Subcutaneous abdominal adipose tissue (tissue), 5 donors: ENCODE measurements around the gene CEACAM16.
"Not testable (repeated sequence)": the region's sequence is repeated elsewhere in the genome, so short reads cannot be mapped to it uniquely, and the experiment has no call there.

ENCODE experiments used
- H3K27ac ChIP-seq: one replicate; pipeline ENCODE4 v1.7.0; 2013; ENCODE audit warnings: low read depth, mild to moderate bottlenecking, inconsistent platforms, low read length, moderate library complexity
- H3K27me3 ChIP-seq, 5 donors: one replicate each; pipeline ENCODE4 v1.7.0; 2013; ENCODE audit warnings: low read length in 5 of 5, inconsistent platforms in 1 of 5; ENCODE audit not compliant: control insufficient read depth in 5 of 5, insufficient read depth in 4 of 5
- H3K36me3 ChIP-seq, 5 donors: one replicate each; pipeline ENCODE4 v1.7.0; 2013; ENCODE audit warnings: low read length in 5 of 5; ENCODE audit not compliant: control insufficient read depth in 5 of 5, insufficient read depth in 5 of 5
- H3K4me1 ChIP-seq, 5 donors: one replicate each; pipeline ENCODE4 v1.7.0; 2013; ENCODE audit warnings: low read length in 5 of 5, mild to moderate bottlenecking in 3 of 5, moderate library complexity in 1 of 5; ENCODE audit not compliant: control insufficient read depth in 5 of 5, insufficient read depth in 5 of 5
- H3K4me3 ChIP-seq, 5 donors: one replicate each; pipeline ENCODE4 v1.7.0; 2013; ENCODE audit warnings: low read length in 5 of 5, low read depth in 1 of 5
- H3K9ac ChIP-seq, 5 donors: one replicate each; pipeline ENCODE4 v1.7.0; 2013; ENCODE audit warnings: low read length in 5 of 5, mild to moderate bottlenecking in 4 of 5, moderate library complexity in 3 of 5
- H3K9me3 ChIP-seq, 5 donors: one replicate each; pipeline ENCODE4 v1.7.0; 2013; ENCODE audit warnings: low read length in 5 of 5; ENCODE audit not compliant: control insufficient read depth in 5 of 5
- donor health status: healthy.
- donor health status: healthy.
- donor health status: healthy.
- donor health status: healthy.
- donor health status: healthy.

Gene CEACAM16

DNA sequence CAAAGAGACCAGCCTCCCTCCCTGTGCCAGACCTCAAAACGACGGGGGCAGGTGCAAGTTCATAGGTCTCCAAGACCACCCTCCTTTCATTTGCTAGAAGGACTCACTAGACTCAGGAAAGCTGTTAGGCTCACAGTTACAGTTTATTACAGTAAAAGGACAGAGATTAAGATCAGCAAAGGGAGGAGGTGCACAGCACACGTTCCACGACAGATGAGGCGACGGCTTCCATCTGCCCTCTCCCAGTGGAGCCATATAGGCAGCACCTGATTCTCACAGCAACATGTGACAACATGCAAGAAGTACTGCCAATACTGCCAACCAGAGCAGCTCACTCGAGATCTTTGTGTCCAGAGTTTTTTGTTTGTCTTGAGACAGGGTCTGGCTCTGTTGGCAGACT is 37.0 kb upstream of the CEACAM16 start:
- H3K27me3 ChIP-seq = no peaks in the 10 kb centered on the region
- H3K4me1 ChIP-seq = peaks cover 0 to 6% (median 3%) of the 10 kb centered on the region in 5 donors
- H3K9me3 ChIP-seq = no peaks in the 10 kb centered on the region
- H3K9ac ChIP-seq = no peak overlapping the region
- H3K27ac ChIP-seq = no peak overlapping the region
- no peak overlapping the region for H3K4me3 ChIP-seq
- H3K36me3 ChIP-seq = peaks cover 0 to 59% (median 52%) of the 10 kb centered on the region in 5 donors

DNA sequence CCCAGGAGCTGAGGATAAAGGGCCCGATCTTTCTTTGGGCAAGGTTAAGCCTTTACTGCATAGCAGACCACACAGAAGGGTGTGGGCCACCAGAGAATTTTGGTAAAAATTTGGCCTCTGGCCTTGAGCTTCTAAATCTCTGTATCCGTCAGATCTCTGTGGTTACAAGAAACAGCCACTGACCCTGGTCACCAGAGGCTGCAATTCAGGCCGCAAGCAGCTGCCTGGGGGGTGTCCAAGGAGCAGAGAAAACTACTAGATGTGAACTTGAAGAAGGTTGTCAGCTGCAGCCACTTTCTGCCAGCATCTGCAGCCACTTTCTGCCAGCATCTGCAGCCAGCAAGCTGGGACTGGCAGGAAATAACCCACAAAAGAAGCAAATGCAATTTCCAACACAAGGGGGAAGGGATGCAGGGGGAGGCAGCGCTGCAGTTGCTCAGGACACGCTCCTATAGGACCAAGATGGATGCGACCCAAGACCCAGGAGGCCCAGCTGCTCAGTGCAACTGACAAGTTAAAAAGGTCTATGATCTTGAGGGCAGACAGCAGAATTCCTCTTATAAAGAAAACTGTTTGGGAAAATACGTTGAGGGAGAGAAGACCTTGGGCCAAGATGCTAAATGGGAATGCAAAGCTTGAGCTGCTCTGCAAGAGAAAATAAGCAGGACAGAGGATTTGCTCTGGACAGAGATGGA is 36.1 kb upstream of the CEACAM16 start:
- peaks cover 0 to 55% (median 48%) of the 10 kb centered on the region in 5 donors for H3K36me3 ChIP-seq
- H3K27ac ChIP-seq = no peak overlapping the region
- H3K4me3 ChIP-seq = no peak overlapping the region
- no peaks in the 10 kb centered on the region for H3K4me1 ChIP-seq
- H3K9me3 ChIP-seq = no peaks in the 10 kb centered on the region
- no peaks in the 10 kb centered on the region for H3K27me3 ChIP-seq
- no peak overlapping the region for H3K9ac ChIP-seq

DNA sequence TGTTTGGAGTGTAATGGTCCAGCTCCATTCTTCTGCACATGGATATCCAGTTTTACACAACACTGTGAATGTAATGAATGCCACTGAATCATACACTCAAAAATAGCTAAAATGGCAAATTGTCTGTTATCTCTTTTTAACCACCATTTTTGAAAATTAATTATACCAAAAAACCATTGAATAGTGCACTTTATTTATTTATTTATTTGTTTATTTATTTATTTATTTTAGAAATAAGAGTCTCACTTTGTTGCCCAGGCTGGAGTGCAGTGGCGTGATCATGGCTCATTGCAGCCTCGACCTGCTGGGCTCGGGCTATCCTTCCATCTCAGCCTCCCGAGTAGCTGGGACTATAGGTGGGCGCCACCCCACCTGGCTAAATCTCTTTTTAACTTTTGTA is 35.0 kb upstream of the CEACAM16 start:
- H3K9ac ChIP-seq = no peak overlapping the region
- no peaks in the 10 kb centered on the region for H3K9me3 ChIP-seq
- H3K4me1 ChIP-seq = no peaks in the 10 kb centered on the region
- peaks cover 0 to 43% (median 39%) of the 10 kb centered on the region in 5 donors for H3K36me3 ChIP-seq
- H3K4me3 ChIP-seq = no peak overlapping the region
- no peak overlapping the region for H3K27ac ChIP-seq
- H3K27me3 ChIP-seq = no peaks in the 10 kb centered on the region

DNA sequence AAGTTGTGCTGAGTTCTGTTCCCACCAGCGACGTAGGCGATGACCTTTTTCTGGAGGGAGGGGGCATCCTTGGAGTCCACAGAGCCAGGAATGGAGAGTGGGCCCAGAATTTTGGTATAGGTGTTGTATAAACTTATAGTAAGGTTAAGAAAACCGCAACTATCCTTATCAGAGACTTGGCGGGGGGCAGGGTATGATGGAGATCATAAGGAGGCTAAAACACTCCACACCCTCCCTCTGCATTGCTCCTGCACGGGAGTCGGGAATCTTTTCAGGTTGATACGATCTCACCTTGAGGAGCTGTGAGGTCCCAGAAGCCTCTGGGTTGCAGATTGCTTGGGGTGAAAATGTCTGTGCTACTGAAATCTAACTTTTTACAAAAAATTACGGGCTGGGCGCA is 34.0 kb upstream of the CEACAM16 start:
- peaks cover 0 to 34% (median 32%) of the 10 kb centered on the region in 5 donors for H3K36me3 ChIP-seq
- no peak overlapping the region for H3K9ac ChIP-seq
- H3K27me3 ChIP-seq = no peaks in the 10 kb centered on the region
- H3K9me3 ChIP-seq = no peaks in the 10 kb centered on the region
- no peak overlapping the region for H3K4me3 ChIP-seq
- H3K4me1 ChIP-seq = no peaks in the 10 kb centered on the region
- H3K27ac ChIP-seq = no peak overlapping the region

DNA sequence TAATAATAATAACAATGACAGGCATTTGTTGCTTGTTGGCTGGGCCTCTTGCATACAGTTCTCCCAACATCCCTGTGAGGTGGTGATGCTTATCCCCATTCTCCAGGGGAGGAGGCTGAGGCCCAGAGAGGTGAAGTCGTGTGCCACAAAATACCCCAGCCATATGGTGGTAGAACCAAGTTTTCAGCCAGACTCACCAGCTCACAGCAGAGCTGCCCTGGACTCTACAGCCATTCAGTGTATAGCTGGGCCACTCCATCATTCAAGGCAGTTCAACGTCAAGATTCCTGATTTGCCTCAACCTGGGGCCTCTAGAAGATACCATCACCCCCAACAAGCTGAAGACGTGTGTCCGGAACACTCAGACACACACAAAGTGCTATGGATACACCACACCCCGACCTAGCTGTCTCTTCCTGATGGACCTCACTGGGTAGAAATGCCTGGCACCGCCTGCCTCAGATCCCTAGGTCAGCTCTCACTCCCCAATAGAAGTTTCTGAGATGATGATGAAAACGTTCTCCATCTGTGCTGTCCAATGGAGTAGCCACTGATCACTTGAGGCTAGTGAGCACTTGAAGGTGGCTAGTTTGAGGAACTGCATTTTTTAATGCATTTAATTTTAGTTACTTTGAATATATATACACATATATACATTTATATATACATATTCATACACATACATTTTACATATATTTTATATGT is 31.9 kb upstream of the CEACAM16 start:
- Histone ChIP-seq H3K27ac (no peak overlapping the region), H3K27me3 (no peaks in the 10 kb centered on the region), H3K4me1 (no peaks in the 10 kb centered on the region), H3K36me3 (peaks cover 0 to 16% (median 14%) of the 10 kb centered on the region in 5 donors), H3K9me3 (no peaks in the 10 kb centered on the region), H3K4me3 (no peak overlapping the region), H3K9ac (no peak overlapping the region)

DNA sequence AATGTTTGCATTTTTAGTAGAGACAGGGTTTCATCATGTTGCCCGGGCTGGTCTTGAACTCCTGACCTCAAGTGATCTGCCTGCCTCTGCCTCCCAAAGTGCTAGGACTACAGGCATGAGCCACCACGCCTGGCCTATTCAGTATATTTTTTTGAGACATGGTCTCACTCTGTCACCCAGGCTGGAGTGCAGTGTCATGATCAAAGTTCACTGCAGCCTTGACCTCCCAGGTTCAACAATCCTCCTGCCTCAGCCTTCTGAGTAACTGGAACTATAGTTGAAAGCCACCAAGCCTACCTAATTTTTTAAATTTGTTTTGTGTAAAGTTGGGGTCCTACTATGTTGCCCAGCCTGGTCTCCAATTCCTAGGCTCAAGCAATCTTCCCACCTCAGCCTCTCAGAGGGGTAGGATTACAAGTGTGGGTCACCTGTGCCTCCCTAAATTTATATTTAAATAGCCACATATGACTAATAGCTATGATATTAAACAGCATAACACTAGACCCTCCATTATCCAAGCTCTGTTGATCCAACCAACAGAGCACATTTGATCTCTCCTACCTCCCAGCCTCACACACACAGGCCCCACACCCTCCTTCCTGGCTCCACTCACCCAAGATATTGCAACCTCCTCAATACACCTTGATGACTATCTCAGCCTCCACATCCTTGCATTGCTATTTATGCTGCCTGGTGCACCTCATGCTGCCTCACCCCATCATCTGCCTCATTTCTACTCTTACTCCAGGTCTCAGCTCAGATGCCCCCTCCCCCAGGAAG is 29.8 kb upstream of the CEACAM16 start:
- Histone ChIP-seq H3K4me3 (no peak overlapping the region), H3K9me3 (peaks cover 0 to 4% (median 0%) of the 10 kb centered on the region in 5 donors), H3K27ac (no peak overlapping the region), H3K27me3 (no peaks in the 10 kb centered on the region), H3K36me3 (no peaks in the 10 kb centered on the region), H3K9ac (no peak overlapping the region), H3K4me1 (no peaks in the 10 kb centered on the region)

DNA sequence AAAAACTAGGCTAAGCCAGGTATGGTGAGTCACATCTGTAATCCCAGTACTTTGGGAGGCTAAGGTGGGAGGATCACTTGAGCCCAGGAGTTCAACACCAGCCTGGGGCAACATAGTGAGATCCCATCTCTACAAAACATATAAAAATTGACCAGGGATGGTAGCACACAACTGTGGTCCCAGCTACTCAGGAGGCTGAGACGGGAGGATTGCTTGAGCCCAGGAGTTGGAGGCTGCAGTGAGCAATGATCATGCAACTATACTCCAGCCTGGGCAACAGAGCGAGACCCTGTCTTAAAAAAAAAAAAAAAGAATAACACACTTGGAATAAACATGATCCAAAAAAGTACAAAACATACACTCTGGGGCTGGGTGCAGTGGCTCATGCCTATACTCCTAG is 28.9 kb upstream of the CEACAM16 start:
- H3K27me3 ChIP-seq, H3K27ac ChIP-seq, H3K9me3 ChIP-seq, H3K9ac ChIP-seq, H3K4me3 ChIP-seq, H3K4me1 ChIP-seq, H3K36me3 ChIP-seq: not testable (repeated sequence)

DNA sequence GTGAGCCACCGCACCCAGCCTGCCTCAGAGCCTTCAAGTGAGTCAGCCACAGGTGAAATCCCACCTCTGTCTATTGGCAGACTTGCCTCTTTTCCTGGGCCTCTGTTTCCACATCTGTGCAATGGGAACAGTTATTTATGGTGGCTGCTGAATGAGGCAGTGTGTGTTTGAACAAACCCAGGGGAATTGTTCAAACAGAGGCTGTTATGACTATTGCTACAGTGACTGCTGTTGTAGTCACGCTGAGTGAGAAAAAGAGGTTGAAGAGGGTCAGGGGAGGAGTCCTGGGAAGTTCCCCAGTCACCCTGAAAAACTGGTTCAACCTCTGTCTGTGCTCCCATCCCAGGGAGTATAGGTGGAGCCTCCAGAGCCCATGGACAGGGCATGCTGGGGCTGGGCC is 27.6 kb upstream of the CEACAM16 start, which contains the start of gene CEACAM19:
Gene CEACAM19 (plus strand): TSS at position 83 of the 400 bp plus-strand sequence. CDS start 450 bp downstream, outside the sequence.
- Histone ChIP-seq H3K9me3 (peaks cover 0 to 4% (median 0%) of the 10 kb centered on the region in 5 donors), H3K4me1 (no peaks in the 10 kb centered on the region), H3K9ac (no peak within 1 kb of the TSS), H3K4me3 (no peak within 1 kb of the TSS), H3K27ac (no peak within 1 kb of the TSS), H3K36me3 (no peaks in the 10 kb centered on the region), H3K27me3 (no peaks in the 10 kb centered on the region)

DNA sequence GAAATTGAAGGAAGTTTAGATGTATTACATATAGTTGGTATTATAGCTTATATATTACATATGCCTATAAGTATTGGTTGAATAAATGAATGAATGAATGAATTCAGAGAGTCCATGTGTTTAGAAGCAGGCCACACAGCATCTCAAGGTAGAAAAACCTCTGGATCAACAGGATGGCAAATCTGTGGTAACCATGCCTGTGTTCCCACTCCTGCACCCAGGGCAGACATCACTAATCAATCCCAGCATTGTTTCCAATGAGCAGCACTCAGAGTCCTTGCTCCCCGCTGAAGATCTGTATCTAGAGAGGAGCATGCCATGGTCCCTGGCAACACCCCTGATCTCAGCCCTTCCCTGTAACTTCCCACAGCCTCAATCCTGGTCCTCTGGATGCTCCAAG is 26.7 kb upstream of the CEACAM16 start:
- Histone ChIP-seq H3K36me3 (no peaks in the 10 kb centered on the region), H3K27me3 (no peaks in the 10 kb centered on the region), H3K4me1 (peaks cover 0 to 3% (median 0%) of the 10 kb centered on the region in 5 donors), H3K9ac (no peak overlapping the region), H3K9me3 (peaks cover 0 to 4% (median 0%) of the 10 kb centered on the region in 5 donors), H3K4me3 (no peak overlapping the region), H3K27ac (no peak overlapping the region)

DNA sequence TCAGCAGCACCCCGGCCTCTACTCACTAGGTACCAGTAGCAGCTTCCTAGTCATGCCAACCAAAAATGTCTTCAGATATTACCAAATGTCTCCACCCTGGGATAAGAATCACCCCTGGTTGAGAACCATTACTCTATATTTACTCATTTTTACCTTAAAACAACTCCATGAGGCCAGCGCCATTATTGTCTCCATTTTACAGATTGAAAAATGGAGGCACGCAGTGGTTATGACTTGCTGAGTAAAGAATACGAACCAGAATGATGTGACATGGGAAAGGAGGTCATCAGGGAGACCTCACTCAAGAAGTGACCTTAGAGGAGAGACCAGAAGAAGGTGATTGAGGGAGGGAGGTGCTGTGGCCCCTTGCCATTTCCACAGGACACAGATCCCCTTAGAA is 25.4 kb upstream of the CEACAM16 start:
- Histone ChIP-seq H3K9me3 (peaks cover 0 to 4% (median 0%) of the 10 kb centered on the region in 5 donors), H3K4me3 (no peak overlapping the region), H3K27ac (no peak overlapping the region), H3K4me1 (peaks cover 0 to 5% (median 0%) of the 10 kb centered on the region in 5 donors), H3K36me3 (no peaks in the 10 kb centered on the region), H3K9ac (no peak overlapping the region), H3K27me3 (no peaks in the 10 kb centered on the region)
